Measurements from ENCODE around the gene ADTRP.

Gene ADTRP

GRCh38 chr6:11812439-11812838 lies 33.8 kb upstream of the ADTRP start:
- Histone ChIP-seq H3K9ac (no peak overlapping the region), H4K20me1 (ENCODE audit: insufficient read depth) (no peaks in the 10 kb centered on the region), H3K4me3 (IDR thresholded peaks at IDR 0.05; ENCODE audit: insufficient read depth, low read depth, low read length) (no peak overlapping the region), H3K4me2 (peak overlapping the region; percentile 11; the same call in 1 of the 2 replicates), H3K79me2 (ENCODE audit: insufficient read depth, low read depth) (no peaks in the 10 kb centered on the region), H3K4me1 (ENCODE audit: low read depth, poor library complexity, severe bottlenecking) (peaks cover 12% of the 10 kb centered on the region), H3K27ac (no peak overlapping the region), H3K36me3 (ENCODE audit: insufficient read depth) (no peaks in the 10 kb centered on the region), H2AFZ (ENCODE audit: low read depth) (no peak overlapping the region), H3K27me3 (ENCODE audit: insufficient read depth, low read depth) (no peaks in the 10 kb centered on the region)
- no peak for TF ChIP-seq CTCF (conservative IDR thresholded peaks at IDR 0.05; ENCODE audit: low read depth, low read length)

- Histone ChIP-seq H3K9ac (no peak overlapping the region), H3K4me2 (no peak overlapping the region), H3K4me3 (IDR thresholded peaks at IDR 0.05; ENCODE audit: insufficient read depth, low read depth, low read length) (no peak overlapping the region), H3K4me1 (ENCODE audit: low read depth, poor library complexity, severe bottlenecking) (peaks cover 16% of the 10 kb centered on the region), H3K79me2 (ENCODE audit: insufficient read depth, low read depth) (no peaks in the 10 kb centered on the region), H3K36me3 (ENCODE audit: insufficient read depth) (no peaks in the 10 kb centered on the region), H4K20me1 (ENCODE audit: insufficient read depth) (no peaks in the 10 kb centered on the region), H3K27me3 (ENCODE audit: insufficient read depth, low read depth) (no peaks in the 10 kb centered on the region), H3K27ac (no peak overlapping the region), H2AFZ (ENCODE audit: low read depth) (no peak overlapping the region)
- no peak for TF ChIP-seq CTCF (conservative IDR thresholded peaks at IDR 0.05; ENCODE audit: low read depth, low read length)
These were observed 33.2 kb upstream of the ADTRP start for GRCh38 chr6:11811644-11812264.

- no peak overlapping the region for H2AFZ ChIP-seq (ENCODE audit: low read depth)
- H3K36me3 ChIP-seq (ENCODE audit: insufficient read depth), result no peaks in the 10 kb centered on the region
- no peaks in the 10 kb centered on the region for H3K27me3 ChIP-seq (ENCODE audit: insufficient read depth, low read depth)
- no peak overlapping the region for H3K9ac ChIP-seq
- no peak overlapping the region for H3K27ac ChIP-seq
- no peak for TF ChIP-seq CTCF (conservative IDR thresholded peaks at IDR 0.05; ENCODE audit: low read depth, low read length)
- H3K4me3 ChIP-seq (IDR thresholded peaks at IDR 0.05; ENCODE audit: insufficient read depth, low read depth, low read length), result no peak overlapping the region
- peaks cover 23% of the 10 kb centered on the region for H3K4me1 ChIP-seq (ENCODE audit: low read depth, poor library complexity, severe bottlenecking)
- H4K20me1 ChIP-seq (ENCODE audit: insufficient read depth), result no peaks in the 10 kb centered on the region
- H3K79me2 ChIP-seq (ENCODE audit: insufficient read depth, low read depth), result no peaks in the 10 kb centered on the region
- H3K4me2 ChIP-seq, result no peak overlapping the region
These were observed 32.4 kb upstream of the ADTRP start for GRCh38 chr6:11810854-11811643.

- Histone ChIP-seq H3K4me1 (ENCODE audit: low read depth, poor library complexity, severe bottlenecking) (peaks cover 32% of the 10 kb centered on the region), H3K4me2 (no peak overlapping the region), H3K9ac (no peak overlapping the region), H4K20me1 (ENCODE audit: insufficient read depth) (no peaks in the 10 kb centered on the region), H2AFZ (ENCODE audit: low read depth) (no peak overlapping the region), H3K27me3 (ENCODE audit: insufficient read depth, low read depth) (no peaks in the 10 kb centered on the region), H3K27ac (no peak overlapping the region), H3K79me2 (ENCODE audit: insufficient read depth, low read depth) (no peaks in the 10 kb centered on the region), H3K4me3 (IDR thresholded peaks at IDR 0.05; ENCODE audit: insufficient read depth, low read depth, low read length) (no peak overlapping the region), H3K36me3 (ENCODE audit: insufficient read depth) (no peaks in the 10 kb centered on the region)
- no peak for TF ChIP-seq CTCF (conservative IDR thresholded peaks at IDR 0.05; ENCODE audit: low read depth, low read length)
These were observed 31.5 kb upstream of the ADTRP start for GRCh38 chr6:11810039-11810541.

All from KMS-11 (cell line).